ENCODE data around the gene CCDC50.

The CCDC50 gene

GRCh38 chr3:191383124-191383523 lies 53.9 kb downstream of the CCDC50 start:
- no peak for DNase-seq

- no peak for DNase-seq
These were observed 55.9 kb downstream of the CCDC50 start for GRCh38 chr3:191385101-191385500.

GRCh38 chr3:191387441-191388077 lies 58.4 kb downstream of the CCDC50 start:
- DNase-seq = no peak

GRCh38 chr3:191388823-191389222 lies 59.6 kb downstream of the CCDC50 start:
- DNase-seq = peak; percentile 22

- no peak for DNase-seq
These were observed 61.4 kb downstream of the CCDC50 start for GRCh38 chr3:191390580-191390979.

- no peak for DNase-seq
These were observed 62.9 kb downstream of the CCDC50 start for GRCh38 chr3:191391861-191392808.

GRCh38 chr3:191393146-191393545 lies 64.0 kb downstream of the CCDC50 start:
- DNase-seq = no peak

GRCh38 chr3:191397771-191398170 lies 68.6 kb downstream of the CCDC50 start:
- no peak for DNase-seq

GRCh38 chr3:191398607-191399006 lies 69.4 kb downstream of the CCDC50 start:
- DNase-seq = no peak

- DNase-seq = no peak
These were observed 70.7 kb downstream of the CCDC50 start for GRCh38 chr3:191399918-191400317.

GRCh38 chr3:191401775-191402357 lies 72.7 kb downstream of the CCDC50 start:
- no peak for DNase-seq

- DNase-seq = no peak
These were observed 80.7 kb downstream of the CCDC50 start for GRCh38 chr3:191409791-191410359.

GRCh38 chr3:191412759-191413158 lies 83.6 kb downstream of the CCDC50 start:
- DNase-seq = no peak

GRCh38 chr3:191414286-191414685 lies 85.1 kb downstream of the CCDC50 start:
- no peak for DNase-seq

- no peak for DNase-seq
These were observed 85.5 kb downstream of the CCDC50 start for GRCh38 chr3:191414732-191415131.

- DNase-seq = no peak
These were observed 86.4 kb downstream of the CCDC50 start for GRCh38 chr3:191415566-191415965.

GRCh38 chr3:191417457-191417729 lies 88.2 kb downstream of the CCDC50 start:
- no peak for DNase-seq

GRCh38 chr3:191420771-191421170 lies 91.6 kb downstream of the CCDC50 start:
- DNase-seq = no peak

- no peak for DNase-seq
These were observed 95.7 kb downstream of the CCDC50 start for GRCh38 chr3:191424881-191425280.

GRCh38 chr3:191425322-191425734 lies 96.1 kb downstream of the CCDC50 start:
- DNase-seq = no peak

- no peak for DNase-seq
These were observed 97.1 kb downstream of the CCDC50 start for GRCh38 chr3:191426311-191426710.

GRCh38 chr3:191428177-191428576 lies 99.0 kb downstream of the CCDC50 start:
- no peak for DNase-seq

GRCh38 chr3:191430103-191430502 lies 100.9 kb downstream of the CCDC50 start:
- DNase-seq = no peak

Measured in hematopoietic multipotent progenitor cell treated with erythropoietin and hydrocortisone succinate and interleukin-3 and kit ligand, for 6 days (in vitro differentiated cells).